ENCODE measurements around the gene NEU2.

GRCh38 chr2:233031556-233032500 lies 644 bp upstream of the NEU2 start:
- no peak for TF ChIP-seq EP300 (IDR thresholded peaks at IDR 0.05)
- no peak for TF ChIP-seq POLR2A (IDR thresholded peaks at IDR 0.05; ENCODE audit: low read depth)
- TF ChIP-seq CTCF (IDR thresholded peaks at IDR 0.05): no peak
